ENCODE measurements around the gene PUM1.

PUM1 gene

DNA sequence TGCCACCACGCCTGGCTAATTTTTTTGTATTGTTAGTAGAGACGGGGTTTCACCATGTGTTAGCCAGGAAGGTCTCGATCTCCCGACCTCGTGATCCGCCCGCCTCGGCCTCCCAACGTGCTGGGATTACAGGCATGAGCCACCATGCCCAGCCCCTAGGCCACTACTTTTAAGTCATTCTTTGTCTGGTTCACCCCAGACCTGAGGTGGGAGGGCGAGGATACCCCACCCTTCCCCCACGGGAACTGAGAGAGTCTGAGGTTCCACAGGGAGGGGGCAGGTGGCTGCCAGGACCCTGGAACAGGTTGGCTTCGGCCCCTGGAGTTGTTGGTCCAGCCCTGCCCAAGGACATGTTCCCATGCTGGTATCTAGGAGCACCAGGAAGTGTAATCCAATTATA, 149.2 kb downstream of the PUM1 start:
- no peak overlapping the region for H3K4me3 ChIP-seq (ENCODE audit: low read depth, low read length)
- TF ChIP-seq, protein P1, sequence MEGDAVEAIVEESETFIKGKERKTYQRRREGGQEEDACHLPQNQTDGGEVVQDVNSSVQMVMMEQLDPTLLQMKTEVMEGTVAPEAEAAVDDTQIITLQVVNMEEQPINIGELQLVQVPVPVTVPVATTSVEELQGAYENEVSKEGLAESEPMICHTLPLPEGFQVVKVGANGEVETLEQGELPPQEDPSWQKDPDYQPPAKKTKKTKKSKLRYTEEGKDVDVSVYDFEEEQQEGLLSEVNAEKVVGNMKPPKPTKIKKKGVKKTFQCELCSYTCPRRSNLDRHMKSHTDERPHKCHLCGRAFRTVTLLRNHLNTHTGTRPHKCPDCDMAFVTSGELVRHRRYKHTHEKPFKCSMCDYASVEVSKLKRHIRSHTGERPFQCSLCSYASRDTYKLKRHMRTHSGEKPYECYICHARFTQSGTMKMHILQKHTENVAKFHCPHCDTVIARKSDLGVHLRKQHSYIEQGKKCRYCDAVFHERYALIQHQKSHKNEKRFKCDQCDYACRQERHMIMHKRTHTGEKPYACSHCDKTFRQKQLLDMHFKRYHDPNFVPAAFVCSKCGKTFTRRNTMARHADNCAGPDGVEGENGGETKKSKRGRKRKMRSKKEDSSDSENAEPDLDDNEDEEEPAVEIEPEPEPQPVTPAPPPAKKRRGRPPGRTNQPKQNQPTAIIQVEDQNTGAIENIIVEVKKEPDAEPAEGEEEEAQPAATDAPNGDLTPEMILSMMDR (IDR thresholded peaks at IDR 0.05; ENCODE audit: low read depth, low read length) = no peak

DNA sequence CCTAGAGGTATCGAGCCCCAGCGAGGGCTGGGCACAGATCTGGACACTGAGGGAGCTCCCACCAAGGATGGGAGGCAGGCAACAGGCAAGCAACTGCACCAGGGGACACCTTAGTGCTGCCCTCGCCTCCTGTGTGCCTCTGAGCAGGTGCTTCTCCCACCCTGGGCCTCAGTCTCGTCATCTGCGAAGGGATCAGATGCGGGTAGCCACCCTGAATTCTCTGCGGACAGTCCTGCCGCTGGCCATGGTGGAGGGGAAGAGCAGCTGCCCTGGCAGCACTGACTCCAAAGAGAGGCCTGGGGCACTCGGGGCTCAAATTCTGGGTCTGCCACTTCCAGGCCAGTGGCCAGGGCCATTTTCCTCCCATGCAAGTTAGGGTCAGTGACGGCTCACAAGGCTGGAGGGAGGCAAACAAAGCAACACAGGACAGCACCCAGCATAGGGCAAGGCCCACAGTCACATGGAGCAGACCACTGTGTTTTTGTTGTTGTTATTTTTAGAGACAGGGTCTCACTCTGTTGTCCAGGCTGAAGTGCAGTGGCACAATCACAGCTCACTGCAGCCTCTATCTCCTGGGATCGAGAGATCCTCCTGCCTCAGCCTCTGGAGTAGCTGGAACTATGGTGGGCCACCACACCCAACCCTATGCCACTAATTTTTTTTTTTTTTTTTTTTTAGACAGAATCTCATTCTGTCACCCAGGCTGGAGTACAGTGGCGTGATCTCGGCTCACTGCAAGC, 149.9 kb downstream of the PUM1 start:
- TF ChIP-seq, protein P1 (IDR thresholded peaks at IDR 0.05; ENCODE audit: low read depth, low read length) = no peak
- H3K4me3 ChIP-seq (ENCODE audit: low read depth, low read length) = no peak overlapping the region

DNA sequence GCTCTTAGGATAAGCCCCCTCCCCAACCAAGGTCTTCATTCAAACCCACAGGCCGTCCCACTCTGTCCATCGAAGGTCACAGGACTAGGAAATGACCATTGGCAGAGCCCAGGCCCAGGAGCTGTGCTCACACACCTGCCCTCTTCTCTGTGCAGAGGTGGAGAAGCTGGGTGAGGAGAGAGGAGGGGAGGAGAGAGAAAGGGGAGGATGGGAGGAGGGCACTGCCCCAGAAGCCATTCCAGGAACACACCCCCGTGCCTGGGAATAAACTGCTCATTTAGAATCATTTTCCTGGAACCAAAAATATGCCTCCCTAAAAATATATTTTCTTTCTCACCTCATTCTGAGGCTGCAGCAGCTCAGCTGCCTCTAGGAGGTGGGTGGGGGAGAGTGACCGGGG, 150.6 kb downstream of the PUM1 start:
- no peak overlapping the region for H3K4me3 ChIP-seq (ENCODE audit: low read depth, low read length)
- TF ChIP-seq, protein P1 (IDR thresholded peaks at IDR 0.05; ENCODE audit: low read depth, low read length) = no peak

DNA sequence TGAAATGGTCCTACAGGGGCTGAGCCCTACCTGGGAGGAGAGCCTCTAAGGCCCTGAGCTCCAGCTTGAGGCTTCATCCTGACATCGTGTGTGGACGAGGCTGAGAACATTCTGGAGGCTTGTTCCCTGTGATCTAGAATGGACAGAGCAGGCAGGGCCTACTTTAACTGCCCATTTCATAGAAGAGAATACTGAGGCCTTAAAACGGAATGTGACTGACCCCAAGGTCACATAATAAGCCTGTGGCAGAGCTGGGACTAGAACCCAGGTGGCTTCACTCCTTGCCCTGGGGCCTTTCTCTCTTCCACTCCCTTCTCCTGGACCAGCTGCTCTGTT, 151.0 kb downstream of the PUM1 start:
- H3K4me3 ChIP-seq (ENCODE audit: low read depth, low read length) = no peak overlapping the region
- TF ChIP-seq, protein P1 (IDR thresholded peaks at IDR 0.05; ENCODE audit: low read depth, low read length) = no peak

DNA sequence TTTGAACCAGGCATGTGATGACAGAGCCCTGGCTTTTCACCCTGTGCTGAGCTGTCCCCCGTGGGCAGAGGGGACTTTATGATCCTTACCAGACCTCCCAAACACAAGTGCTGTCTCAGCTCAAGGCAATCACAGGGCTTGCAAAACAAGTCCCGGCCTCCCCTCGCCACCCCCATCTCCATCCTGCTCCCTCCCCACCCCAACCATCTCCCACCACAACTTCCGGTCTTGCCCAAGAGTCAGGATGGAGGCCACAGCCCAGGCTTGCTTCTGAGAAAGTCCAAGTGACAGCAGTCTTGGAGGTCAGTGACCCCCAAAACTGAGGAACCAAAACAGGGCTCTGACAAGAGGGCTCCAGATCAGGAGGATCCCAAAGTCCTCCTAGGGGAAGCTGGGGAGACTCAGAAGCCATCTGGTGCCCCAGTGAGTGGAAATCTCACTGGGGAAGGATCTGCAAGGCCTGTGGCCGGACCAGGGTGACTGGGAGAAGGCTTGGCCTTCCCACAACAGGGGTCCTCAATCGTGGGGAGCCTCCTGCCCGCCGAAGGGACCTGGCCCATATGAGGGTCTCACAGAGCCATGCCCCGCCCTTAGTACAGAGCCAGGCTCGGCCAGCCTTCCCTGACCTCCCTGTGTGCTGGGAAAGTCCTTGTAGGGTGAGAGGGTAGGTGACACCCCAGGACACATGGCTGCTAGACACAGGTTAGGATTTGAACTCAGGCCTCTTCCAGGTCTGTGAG, 152.4 kb downstream of the PUM1 start:
- TF ChIP-seq, protein P1 (IDR thresholded peaks at IDR 0.05; ENCODE audit: low read depth, low read length) = no peak
- H3K4me3 ChIP-seq (ENCODE audit: low read depth, low read length) = no peak overlapping the region

DNA sequence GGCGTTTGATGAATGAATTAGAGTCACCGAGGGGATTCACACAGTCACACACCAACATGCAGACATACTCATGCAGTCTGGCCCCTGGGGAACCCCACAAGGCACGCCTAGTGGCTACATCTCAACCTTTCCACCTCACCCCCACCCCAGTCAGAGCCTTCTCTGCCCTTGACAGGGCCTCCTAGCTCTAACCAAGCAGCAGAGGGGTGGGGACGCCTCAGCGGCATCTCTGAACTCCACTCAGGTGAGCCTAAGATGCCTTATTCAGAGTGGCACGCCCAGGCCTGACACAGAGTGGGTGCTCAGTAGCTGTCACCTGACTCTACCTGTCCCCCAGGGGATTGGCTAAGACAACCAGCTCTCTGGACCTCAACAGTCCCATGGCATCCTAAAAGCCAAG, 153.3 kb downstream of the PUM1 start:
- TF ChIP-seq, protein P1 (IDR thresholded peaks at IDR 0.05; ENCODE audit: low read depth, low read length) = no peak
- no peak overlapping the region for H3K4me3 ChIP-seq (ENCODE audit: low read depth, low read length)

Data from WI38 (cell line).